MM.1S (cell line): Measurements from ENCODE around the gene SLC6A11.
A peak's percentile ranks its signal among the peaks of the same experiment; 100 is the strongest.

ENCODE experiments used
- DNase-seq: peaks from one replicate; pipeline ENCODE4 v3.0.0-alpha.2; 2015
- H2AFZ ChIP-seq: fragments of 300-600 bp; sonication (generic); 2 replicates; pipeline ENCODE4 v1.6.0; 2016; ENCODE audit warnings: antibody characterized with exemption, low read length
- H3F3A ChIP-seq: fragments of 300-600 bp; sonication (generic); 2 replicates; pipeline ENCODE4 v1.6.1; 2016; ENCODE audit warnings: mild to moderate bottlenecking, antibody characterized with exemption, low read length, moderate library complexity, mixed read lengths; ENCODE audit not compliant: insufficient read depth
- H3K27ac ChIP-seq: fragments of 300-600 bp; sonication (generic); 2 replicates; pipeline ENCODE4 v1.5.1; 2016; ENCODE audit warnings: mild to moderate bottlenecking, low read length
- H3K27me3 ChIP-seq: fragments of 300-600 bp; sonication (generic); replicated peaks from 2 replicates; pipeline ENCODE4 v1.6.0; 2016; ENCODE audit warnings: low read length; ENCODE audit not compliant: insufficient read depth
- H3K36me3 ChIP-seq: fragments of 300-600 bp; sonication (generic); replicated peaks from 2 replicates; pipeline ENCODE4 v1.6.1; 2016; ENCODE audit warnings: mild to moderate bottlenecking, low read length, mixed read lengths; ENCODE audit not compliant: insufficient read depth
- H3K4me1 ChIP-seq: fragments of 300-600 bp; sonication (generic); 2 replicates; pipeline ENCODE4 v1.6.1; 2016; ENCODE audit warnings: low read length, mixed read lengths
- H3K4me2 ChIP-seq: fragments of 300-600 bp; sonication (generic); 2 replicates; pipeline ENCODE4 v1.6.0; 2016; ENCODE audit warnings: low read depth, low read length
- H3K4me3 ChIP-seq: fragments of 300-600 bp; sonication (generic); 2 replicates; pipeline ENCODE4 v1.5.1; 2016; ENCODE audit warnings: low read length, mixed read lengths
- H3K79me2 ChIP-seq: fragments of 300-600 bp; sonication (generic); 2 replicates; pipeline ENCODE4 v1.6.1; 2016; ENCODE audit warnings: mixed run types, low read length, mixed read lengths
- H3K9ac ChIP-seq: fragments of 300-600 bp; sonication (generic); 2 replicates; pipeline ENCODE4 v1.6.1; 2016; ENCODE audit warnings: low read length, mixed read lengths
- H3K9me2 ChIP-seq: fragments of 300-600 bp; sonication (generic); replicated peaks from 2 replicates; pipeline ENCODE4 v1.6.1; 2016; ENCODE audit warnings: mild to moderate bottlenecking, low read length, mixed read lengths; ENCODE audit not compliant: insufficient read depth
- H3K9me3 ChIP-seq: fragments of 300-600 bp; sonication (generic); replicated peaks from 2 replicates; pipeline ENCODE4 v1.6.1; 2016; ENCODE audit warnings: mild to moderate bottlenecking, low read length, mixed read lengths; ENCODE audit not compliant: insufficient read depth
- H4K20me1 ChIP-seq: fragments of 300-600 bp; sonication (generic); 2 replicates; pipeline ENCODE4 v1.6.1; 2016; ENCODE audit warnings: mild to moderate bottlenecking, low read length, moderate library complexity, mixed read lengths; ENCODE audit not compliant: insufficient read depth
- EZH2 ChIP-seq: fragments of 300-600 bp; sonication (generic); optimal IDR thresholded peaks from 2 replicates; pipeline ENCODE3; 2017; ENCODE audit warnings: low read depth, mild to moderate bottlenecking, antibody characterized with exemption, low read length, mixed read lengths
- EZH2phosphoT487 ChIP-seq: fragments of 300-600 bp; sonication (generic); IDR thresholded peaks from 2 replicates; pipeline ENCODE4 v1.6.1; 2018; ENCODE audit warnings: antibody characterized with exemption, low read length
- TF ChIP-seq, protein P1 (sequence below): fragments of 300-600 bp; sonication (generic); IDR thresholded peaks from 2 replicates; pipeline ENCODE4 v1.5.1; 2016; ENCODE audit warnings: antibody characterized with exemption, low read length, mixed read lengths

The SLC6A11 gene

DNA sequence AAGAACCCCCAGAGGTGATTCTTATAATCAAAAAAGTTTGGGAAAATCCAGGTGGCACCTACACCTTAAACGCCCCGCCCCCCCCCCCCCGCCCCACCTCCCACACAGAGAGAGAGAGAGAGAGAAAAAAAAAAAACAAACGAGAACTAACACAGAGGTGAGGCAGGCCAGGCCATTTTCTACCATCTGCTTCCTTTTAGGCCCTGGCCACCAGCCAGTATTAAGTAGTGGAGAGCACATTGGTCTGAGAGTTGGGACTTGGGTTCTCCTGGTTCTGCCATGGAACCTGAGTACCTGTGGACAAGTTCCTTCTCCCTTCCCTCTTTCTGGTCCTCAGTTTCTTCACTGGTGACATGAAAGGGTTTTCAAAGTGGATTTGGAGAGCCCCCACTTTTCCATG, 60.6 kb downstream of the SLC6A11 start:
- no peak overlapping the region for H3K9ac ChIP-seq
- H3K36me3 ChIP-seq: no peaks in the 10 kb centered on the region
- H3K9me3 ChIP-seq: no peaks in the 10 kb centered on the region
- no peaks in the 10 kb centered on the region for H3F3A ChIP-seq
- H3K4me2 ChIP-seq: no peak overlapping the region
- no peak for DNase-seq
- H3K79me2 ChIP-seq: no peaks in the 10 kb centered on the region
- H3K9me2 ChIP-seq: no peaks in the 10 kb centered on the region
- H4K20me1 ChIP-seq: no peaks in the 10 kb centered on the region
- no peak for TF ChIP-seq EZH2phosphoT487
- TF ChIP-seq, protein P1, sequence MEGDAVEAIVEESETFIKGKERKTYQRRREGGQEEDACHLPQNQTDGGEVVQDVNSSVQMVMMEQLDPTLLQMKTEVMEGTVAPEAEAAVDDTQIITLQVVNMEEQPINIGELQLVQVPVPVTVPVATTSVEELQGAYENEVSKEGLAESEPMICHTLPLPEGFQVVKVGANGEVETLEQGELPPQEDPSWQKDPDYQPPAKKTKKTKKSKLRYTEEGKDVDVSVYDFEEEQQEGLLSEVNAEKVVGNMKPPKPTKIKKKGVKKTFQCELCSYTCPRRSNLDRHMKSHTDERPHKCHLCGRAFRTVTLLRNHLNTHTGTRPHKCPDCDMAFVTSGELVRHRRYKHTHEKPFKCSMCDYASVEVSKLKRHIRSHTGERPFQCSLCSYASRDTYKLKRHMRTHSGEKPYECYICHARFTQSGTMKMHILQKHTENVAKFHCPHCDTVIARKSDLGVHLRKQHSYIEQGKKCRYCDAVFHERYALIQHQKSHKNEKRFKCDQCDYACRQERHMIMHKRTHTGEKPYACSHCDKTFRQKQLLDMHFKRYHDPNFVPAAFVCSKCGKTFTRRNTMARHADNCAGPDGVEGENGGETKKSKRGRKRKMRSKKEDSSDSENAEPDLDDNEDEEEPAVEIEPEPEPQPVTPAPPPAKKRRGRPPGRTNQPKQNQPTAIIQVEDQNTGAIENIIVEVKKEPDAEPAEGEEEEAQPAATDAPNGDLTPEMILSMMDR: no peak
- no peak for TF ChIP-seq EZH2
- H3K4me3 ChIP-seq: no peak overlapping the region
- no peak overlapping the region for H3K27ac ChIP-seq
- no peak overlapping the region for H2AFZ ChIP-seq
- no peaks in the 10 kb centered on the region for H3K4me1 ChIP-seq
- peaks cover 12% of the 10 kb centered on the region; the same call in 1 of the 2 replicates for H3K27me3 ChIP-seq

DNA sequence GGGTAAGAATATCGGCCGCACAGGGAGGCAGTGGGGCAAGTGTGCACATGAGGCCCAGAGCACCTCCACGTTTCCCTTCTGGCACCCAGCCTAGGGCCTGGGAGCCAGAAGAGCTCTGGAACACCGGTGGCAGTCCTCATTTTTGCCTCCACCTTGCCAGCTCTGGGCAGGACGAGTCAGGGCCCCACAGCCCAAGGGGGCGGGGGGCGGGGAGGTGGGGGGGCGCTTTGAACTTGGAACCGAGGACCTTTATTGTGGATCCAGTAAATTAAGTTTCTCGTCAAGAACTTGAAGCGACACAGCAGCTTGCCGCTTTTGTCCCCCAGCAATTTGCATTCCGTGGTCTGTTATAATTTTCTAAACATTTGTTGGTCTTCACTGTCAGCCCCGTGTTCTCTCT, 66.8 kb downstream of the SLC6A11 start:
- Histone ChIP-seq H2AFZ (no peak overlapping the region), H3K27me3 (peaks cover 12% of the 10 kb centered on the region; the same call in 1 of the 2 replicates), H3K9me2 (no peaks in the 10 kb centered on the region)

DNA sequence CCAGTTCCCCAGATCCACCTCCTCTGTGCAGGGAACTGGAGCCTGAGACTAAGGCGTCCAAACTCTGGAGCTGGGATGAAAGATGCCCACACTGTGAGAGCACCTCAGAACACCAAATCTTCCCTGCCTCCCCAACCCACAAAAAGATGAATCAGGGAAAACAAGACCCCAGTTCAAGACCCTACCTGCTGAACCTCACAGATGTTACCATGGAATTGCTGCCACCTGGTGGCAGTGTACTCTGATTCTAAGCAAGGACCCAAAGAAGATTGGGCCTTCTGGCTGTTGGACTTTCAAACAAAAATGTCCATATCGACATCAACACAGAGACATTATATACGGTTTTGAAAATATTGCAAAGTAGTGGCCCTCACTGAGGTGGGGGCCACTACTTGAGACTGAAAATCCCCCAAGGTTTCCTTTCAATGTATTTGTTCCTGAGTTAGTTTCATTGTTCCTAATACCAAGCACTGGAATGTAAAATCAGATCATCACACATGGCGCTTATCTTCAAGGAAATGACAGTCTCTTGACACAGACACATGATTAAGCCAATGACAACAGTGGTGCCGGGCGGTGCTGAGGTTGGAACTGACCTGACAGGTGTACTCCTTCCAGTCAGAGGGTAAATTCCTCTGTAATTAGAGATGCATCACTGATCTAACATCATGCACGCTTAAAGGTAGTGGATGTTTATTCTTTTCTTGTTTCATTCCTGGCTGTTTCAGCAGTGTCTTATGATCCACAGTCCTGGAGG, 67.6 kb downstream of the SLC6A11 start:
- Histone ChIP-seq H3K9me3 (no peaks in the 10 kb centered on the region), H3K4me2 (no peak overlapping the region), H3F3A (no peaks in the 10 kb centered on the region), H3K4me1 (no peaks in the 10 kb centered on the region), H2AFZ (no peak overlapping the region), H3K9me2 (no peaks in the 10 kb centered on the region), H3K27me3 (peaks cover 12% of the 10 kb centered on the region; the same call in 1 of the 2 replicates), H4K20me1 (no peaks in the 10 kb centered on the region), H3K36me3 (no peaks in the 10 kb centered on the region), H3K4me3 (no peak overlapping the region), H3K9ac (no peak overlapping the region), H3K79me2 (no peaks in the 10 kb centered on the region), H3K27ac (no peak overlapping the region)
- DNase-seq: no peak
- no peak for TF ChIP-seq EZH2phosphoT487
- TF ChIP-seq EZH2: no peak
- TF ChIP-seq, protein P1: peak; percentile 57

More for the DNA sequence above, 66.8 kb downstream of the SLC6A11 start:
- Histone ChIP-seq H3K4me1 (no peaks in the 10 kb centered on the region), H3K9ac (no peak overlapping the region), H3K27ac (no peak overlapping the region), H3K79me2 (no peaks in the 10 kb centered on the region), H3K4me2 (no peak overlapping the region), H3K36me3 (no peaks in the 10 kb centered on the region), H3K9me3 (no peaks in the 10 kb centered on the region), H3K4me3 (no peak overlapping the region), H4K20me1 (no peaks in the 10 kb centered on the region), H3F3A (no peaks in the 10 kb centered on the region)
- DNase-seq: no peak
- no peak for TF ChIP-seq EZH2
- TF ChIP-seq, protein P1: no peak
- TF ChIP-seq EZH2phosphoT487: no peak
